Panc1 (cell line): ENCODE results near the gene TSR3.

Experiments
- CTCF ChIP-seq: fragments of 450-650 bp; IDR thresholded peaks from 2 replicates; pipeline ENCODE4 v1.5.1; 2017; ENCODE audit warnings: mild to moderate bottlenecking
- SIN3A ChIP-seq: IDR thresholded peaks from 2 replicates; pipeline ENCODE4 v1.6.1; 2012; ENCODE audit warnings: low read depth, mild to moderate bottlenecking, low read length, moderate library complexity, borderline replicate concordance; ENCODE audit not compliant: insufficient read depth

- TF ChIP-seq CTCF (no peak), SIN3A (no peak)
These were observed 43.9 kb upstream of the TSR3 start for GRCh38 chr16:1395444-1396031.
